ENCODE measurements around the gene BAX.

DNA sequence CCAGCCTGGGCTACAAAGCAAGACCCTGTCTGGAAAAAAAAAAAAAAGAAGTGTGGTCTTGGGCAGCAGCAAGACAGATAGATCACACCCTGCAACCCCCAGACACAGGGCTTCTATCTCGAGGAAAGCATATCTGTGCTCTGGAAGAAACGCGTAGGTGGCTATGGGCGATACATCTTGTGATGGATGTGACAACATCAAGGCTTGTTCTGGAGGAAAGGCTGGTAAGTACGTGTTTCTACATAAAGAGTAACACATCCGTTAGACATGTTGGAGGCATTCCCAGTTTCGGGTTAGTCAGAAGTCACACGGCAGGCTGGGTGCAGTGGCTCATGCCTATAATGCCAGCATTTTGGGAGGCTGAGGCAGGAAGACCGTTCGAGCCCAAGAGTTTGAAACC is 27.8 kb upstream of the BAX start:
- TF ChIP-seq, protein P1, sequence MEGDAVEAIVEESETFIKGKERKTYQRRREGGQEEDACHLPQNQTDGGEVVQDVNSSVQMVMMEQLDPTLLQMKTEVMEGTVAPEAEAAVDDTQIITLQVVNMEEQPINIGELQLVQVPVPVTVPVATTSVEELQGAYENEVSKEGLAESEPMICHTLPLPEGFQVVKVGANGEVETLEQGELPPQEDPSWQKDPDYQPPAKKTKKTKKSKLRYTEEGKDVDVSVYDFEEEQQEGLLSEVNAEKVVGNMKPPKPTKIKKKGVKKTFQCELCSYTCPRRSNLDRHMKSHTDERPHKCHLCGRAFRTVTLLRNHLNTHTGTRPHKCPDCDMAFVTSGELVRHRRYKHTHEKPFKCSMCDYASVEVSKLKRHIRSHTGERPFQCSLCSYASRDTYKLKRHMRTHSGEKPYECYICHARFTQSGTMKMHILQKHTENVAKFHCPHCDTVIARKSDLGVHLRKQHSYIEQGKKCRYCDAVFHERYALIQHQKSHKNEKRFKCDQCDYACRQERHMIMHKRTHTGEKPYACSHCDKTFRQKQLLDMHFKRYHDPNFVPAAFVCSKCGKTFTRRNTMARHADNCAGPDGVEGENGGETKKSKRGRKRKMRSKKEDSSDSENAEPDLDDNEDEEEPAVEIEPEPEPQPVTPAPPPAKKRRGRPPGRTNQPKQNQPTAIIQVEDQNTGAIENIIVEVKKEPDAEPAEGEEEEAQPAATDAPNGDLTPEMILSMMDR (conservative IDR thresholded peaks at IDR 0.05), result no peak
- no peak for TF ChIP-seq ZFX (IDR thresholded peaks at IDR 0.05)

Data from C4-2B (cell line).